Neuron (in vitro differentiated cells): Measurements from ENCODE around the gene MAPKAP1.

Experiments
- H2AFZ ChIP-seq: one replicate; pipeline ENCODE4 v1.6.1; 2013; ENCODE audit warnings: low read depth, mild to moderate bottlenecking, inconsistent platforms, low read length, moderate library complexity
- H3K27me3 ChIP-seq: one replicate; pipeline ENCODE4 v1.6.1; 2013; ENCODE audit warnings: low read length; ENCODE audit not compliant: insufficient read depth
- H3K36me3 ChIP-seq: one replicate; pipeline ENCODE4 v1.6.1; 2013; ENCODE audit warnings: low read length; ENCODE audit not compliant: insufficient read depth
- H3K4me1 ChIP-seq: one replicate; pipeline ENCODE4 v1.6.1; 2013; ENCODE audit warnings: low read length; ENCODE audit not compliant: insufficient read depth
- H3K4me3 ChIP-seq: 2 replicates; pipeline ENCODE4 v1.5.1; 2013; ENCODE audit warnings: mild to moderate bottlenecking, low read length, moderate library complexity
- H3K9me3 ChIP-seq: one replicate; pipeline ENCODE4 v1.6.1; 2013; ENCODE audit warnings: low read length

MAPKAP1 gene

DNA sequence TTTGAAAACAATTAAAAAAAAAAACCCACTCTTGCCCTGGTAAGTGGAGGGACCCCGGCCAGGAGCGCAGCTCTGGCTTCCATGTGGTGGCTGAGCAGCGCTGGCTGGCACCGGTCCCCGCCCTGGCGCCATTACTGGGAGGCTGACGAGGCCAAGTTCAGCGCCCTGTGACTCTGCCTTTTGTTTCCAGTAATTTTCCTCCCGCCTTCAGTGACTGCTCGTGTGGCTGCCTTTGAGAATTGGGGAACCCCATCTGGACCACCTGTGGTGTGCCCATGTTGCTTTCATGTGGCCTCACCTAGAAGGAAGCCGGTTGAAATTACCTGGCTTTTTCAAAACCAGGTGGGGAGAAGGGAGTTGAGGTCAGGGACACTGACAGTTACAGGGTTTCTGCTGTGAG is 309.3 kb downstream of the MAPKAP1 start:
- Histone ChIP-seq H3K9me3 (no peaks in the 10 kb centered on the region), H3K36me3 (no peaks in the 10 kb centered on the region), H2AFZ (no peak overlapping the region), H3K4me3 (no peak overlapping the region), H3K4me1 (no peaks in the 10 kb centered on the region), H3K27me3 (no peaks in the 10 kb centered on the region)

DNA sequence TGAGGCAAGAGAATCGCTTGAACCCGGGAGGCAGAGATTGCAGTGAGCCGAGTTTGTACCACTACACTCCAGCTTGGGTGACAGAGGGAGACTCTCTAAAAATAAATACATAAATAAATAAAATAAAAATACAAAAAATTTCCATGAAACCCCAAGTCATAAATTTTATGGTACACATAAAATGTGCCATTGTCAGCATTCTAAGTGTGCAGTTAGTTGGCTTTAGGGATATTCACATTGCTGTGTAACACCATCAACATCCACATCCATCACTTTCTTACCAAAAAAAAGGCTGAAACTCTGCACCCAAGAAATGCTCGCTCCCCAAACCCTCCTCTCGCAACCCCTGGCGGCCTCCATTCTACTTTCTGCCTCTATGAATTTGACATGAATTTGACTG is 310.2 kb downstream of the MAPKAP1 start:
- Histone ChIP-seq H3K4me3 (no peak overlapping the region), H3K36me3 (no peaks in the 10 kb centered on the region), H2AFZ (no peak overlapping the region), H3K9me3 (no peaks in the 10 kb centered on the region), H3K27me3 (no peaks in the 10 kb centered on the region), H3K4me1 (no peaks in the 10 kb centered on the region)

DNA sequence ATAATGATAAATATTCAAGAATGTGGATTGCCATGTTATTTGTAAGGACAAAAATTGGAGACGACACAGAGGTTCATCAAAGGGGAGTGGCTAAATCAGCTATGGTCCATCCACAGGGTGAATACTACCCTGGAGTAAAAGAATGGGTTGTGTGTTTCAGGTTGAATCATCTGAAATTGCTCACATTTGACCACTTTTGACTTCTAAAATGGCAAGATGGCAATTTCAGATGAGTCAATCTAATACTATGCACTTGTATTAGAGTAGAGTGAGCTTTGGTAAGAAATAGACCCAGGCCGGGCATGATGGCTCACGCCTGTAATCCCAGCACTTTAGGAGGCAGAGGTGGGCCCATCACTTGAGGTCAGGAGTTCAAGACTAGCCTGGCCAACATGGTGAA is 313.6 kb downstream of the MAPKAP1 start:
- Histone ChIP-seq H3K27me3 (no peaks in the 10 kb centered on the region), H3K4me3 (no peak overlapping the region), H3K9me3 (no peaks in the 10 kb centered on the region), H3K36me3 (no peaks in the 10 kb centered on the region), H2AFZ (no peak overlapping the region), H3K4me1 (peaks cover 3% of the 10 kb centered on the region)

DNA sequence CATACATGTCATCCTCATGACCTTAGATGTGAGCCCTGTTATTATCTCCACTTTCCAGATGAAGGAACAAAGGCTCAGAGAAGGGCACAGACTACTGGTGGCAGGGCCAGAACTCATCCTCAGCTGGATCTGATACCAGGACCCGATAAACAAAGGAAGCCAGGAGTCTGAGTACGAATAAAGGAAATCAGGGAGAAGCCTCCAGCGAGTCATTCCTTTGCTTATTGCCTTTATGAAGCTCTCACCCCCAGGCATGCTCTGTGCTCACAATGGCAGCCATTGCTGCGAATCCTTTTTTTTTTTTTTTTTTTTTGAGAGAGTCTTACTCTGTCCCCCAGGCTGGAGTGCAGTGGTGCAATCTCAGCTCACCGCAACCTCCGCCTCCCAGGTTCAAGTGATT is 315.3 kb downstream of the MAPKAP1 start:
- no peak overlapping the region for H2AFZ ChIP-seq
- no peaks in the 10 kb centered on the region for H3K9me3 ChIP-seq
- H3K4me3 ChIP-seq = no peak overlapping the region
- H3K4me1 ChIP-seq = peaks cover 12% of the 10 kb centered on the region
- H3K36me3 ChIP-seq = no peaks in the 10 kb centered on the region
- no peaks in the 10 kb centered on the region for H3K27me3 ChIP-seq

DNA sequence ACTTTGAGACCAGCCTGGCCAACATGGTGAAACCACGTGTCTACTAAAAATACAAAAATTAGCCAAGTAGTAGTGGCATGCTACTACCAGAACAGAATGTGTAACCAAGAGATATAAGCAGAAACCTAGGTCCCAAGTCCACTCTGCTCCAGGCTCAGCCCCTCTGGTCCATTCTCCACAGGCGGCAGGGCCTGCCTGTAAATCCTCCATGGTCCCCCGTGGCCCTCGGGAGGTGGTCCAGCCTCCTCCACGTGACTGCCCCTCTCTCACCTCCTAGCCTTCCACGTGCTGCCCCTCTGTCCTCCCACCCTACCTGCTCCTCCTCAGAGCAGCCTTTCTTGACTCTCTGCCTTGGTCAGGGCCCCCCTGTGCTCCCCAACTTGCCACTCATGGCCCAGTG is 318.0 kb downstream of the MAPKAP1 start:
- Histone ChIP-seq H3K36me3 (no peaks in the 10 kb centered on the region), H3K4me3 (no peak overlapping the region), H2AFZ (no peak overlapping the region), H3K4me1 (peaks cover 12% of the 10 kb centered on the region), H3K9me3 (no peaks in the 10 kb centered on the region), H3K27me3 (no peaks in the 10 kb centered on the region)

DNA sequence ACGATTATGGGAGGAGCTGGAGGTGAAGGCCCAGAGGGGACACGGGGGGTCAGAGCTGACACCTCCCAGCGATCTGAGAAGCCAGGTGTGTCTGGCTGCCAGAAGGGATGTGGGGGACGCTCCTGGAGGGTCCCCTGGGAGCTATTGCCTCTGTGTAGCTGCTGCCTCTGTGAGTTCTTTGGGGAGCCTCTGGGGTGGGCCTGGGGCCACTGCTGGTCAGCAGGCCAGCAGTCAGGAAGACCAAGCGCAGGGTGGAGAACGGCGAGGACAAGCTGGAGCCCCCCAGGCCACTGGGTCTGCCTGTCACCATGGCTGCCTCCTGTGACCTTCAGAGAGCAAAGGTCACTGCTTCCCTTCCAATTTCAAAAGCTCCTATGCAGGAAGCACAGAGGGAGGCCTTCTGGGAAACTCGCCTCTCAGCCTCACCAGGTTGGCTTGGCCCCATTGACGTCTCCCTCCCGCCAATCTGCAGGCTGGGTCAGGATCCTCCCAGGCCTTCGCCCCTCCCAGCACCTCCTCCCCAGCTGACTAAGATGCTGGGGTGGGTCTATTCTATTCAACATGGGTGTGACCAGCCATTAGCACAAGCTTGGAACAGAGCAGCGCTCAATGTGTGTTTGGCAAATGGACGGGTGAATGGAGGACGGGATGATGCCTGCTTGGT is 319.0 kb downstream of the MAPKAP1 start:
- H3K27me3 ChIP-seq = no peaks in the 10 kb centered on the region
- no peak overlapping the region for H3K4me3 ChIP-seq
- peaks cover 12% of the 10 kb centered on the region for H3K4me1 ChIP-seq
- H3K36me3 ChIP-seq = no peaks in the 10 kb centered on the region
- no peaks in the 10 kb centered on the region for H3K9me3 ChIP-seq
- no peak overlapping the region for H2AFZ ChIP-seq
